ENCODE results near the gene MAP2K6. TPM values are rescaled to one million over a fixed set of nuclear protein-coding genes. Genes with fewer than 3 reads are reported as not detected.

Gene MAP2K6
- total RNA-seq, result 10 to 100 TPM; 12.1 to 20.5 (median 17.2) TPM

- Histone ChIP-seq H3K36me3 (no peaks in the 10 kb centered on the region), H3K27me3 (no peaks in the 10 kb centered on the region), H3K9me3 (no peaks in the 10 kb centered on the region), H3K27ac (peak within 1 kb of the TSS in 3 of 4 donors; percentile 9 to 69 (median 33)), H3K4me3 (peak within 1 kb of the TSS; percentile 34 to 67 (median 52)), H3K4me1 (peaks cover 0 to 31% (median 3%) of the 10 kb centered on the region in 4 donors)
- TF ChIP-seq, protein P1, sequence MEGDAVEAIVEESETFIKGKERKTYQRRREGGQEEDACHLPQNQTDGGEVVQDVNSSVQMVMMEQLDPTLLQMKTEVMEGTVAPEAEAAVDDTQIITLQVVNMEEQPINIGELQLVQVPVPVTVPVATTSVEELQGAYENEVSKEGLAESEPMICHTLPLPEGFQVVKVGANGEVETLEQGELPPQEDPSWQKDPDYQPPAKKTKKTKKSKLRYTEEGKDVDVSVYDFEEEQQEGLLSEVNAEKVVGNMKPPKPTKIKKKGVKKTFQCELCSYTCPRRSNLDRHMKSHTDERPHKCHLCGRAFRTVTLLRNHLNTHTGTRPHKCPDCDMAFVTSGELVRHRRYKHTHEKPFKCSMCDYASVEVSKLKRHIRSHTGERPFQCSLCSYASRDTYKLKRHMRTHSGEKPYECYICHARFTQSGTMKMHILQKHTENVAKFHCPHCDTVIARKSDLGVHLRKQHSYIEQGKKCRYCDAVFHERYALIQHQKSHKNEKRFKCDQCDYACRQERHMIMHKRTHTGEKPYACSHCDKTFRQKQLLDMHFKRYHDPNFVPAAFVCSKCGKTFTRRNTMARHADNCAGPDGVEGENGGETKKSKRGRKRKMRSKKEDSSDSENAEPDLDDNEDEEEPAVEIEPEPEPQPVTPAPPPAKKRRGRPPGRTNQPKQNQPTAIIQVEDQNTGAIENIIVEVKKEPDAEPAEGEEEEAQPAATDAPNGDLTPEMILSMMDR (IDR thresholded peaks at IDR 0.05), result no peak
- TF ChIP-seq POLR2A (IDR thresholded peaks at IDR 0.05), result no peak
- peak; percentile 81 to 96 (median 90) for DNase-seq
These were observed at the start of gene MAP2K6 for GRCh38 chr17:69414408-69415274. Gene MAP2K6, plus strand, starts transcription at chr17:69414697. Its CDS starts 288 bp downstream, at chr17:69414985.

GRCh38 chr17:69367298-69367697 is 47.2 kb upstream of the MAP2K6 start:
- Histone ChIP-seq H3K9me3 (no peaks in the 10 kb centered on the region), H3K27me3 (no peaks in the 10 kb centered on the region), H3K4me1 (peaks cover 0 to 13% (median 0%) of the 10 kb centered on the region in 4 donors), H3K27ac (no peak overlapping the region), H3K36me3 (no peaks in the 10 kb centered on the region), H3K4me3 (no peak overlapping the region)
- DNase-seq, result no peak
- TF ChIP-seq, protein P1 (IDR thresholded peaks at IDR 0.05), result no peak
- TF ChIP-seq POLR2A (IDR thresholded peaks at IDR 0.05), result no peak

DNA sequence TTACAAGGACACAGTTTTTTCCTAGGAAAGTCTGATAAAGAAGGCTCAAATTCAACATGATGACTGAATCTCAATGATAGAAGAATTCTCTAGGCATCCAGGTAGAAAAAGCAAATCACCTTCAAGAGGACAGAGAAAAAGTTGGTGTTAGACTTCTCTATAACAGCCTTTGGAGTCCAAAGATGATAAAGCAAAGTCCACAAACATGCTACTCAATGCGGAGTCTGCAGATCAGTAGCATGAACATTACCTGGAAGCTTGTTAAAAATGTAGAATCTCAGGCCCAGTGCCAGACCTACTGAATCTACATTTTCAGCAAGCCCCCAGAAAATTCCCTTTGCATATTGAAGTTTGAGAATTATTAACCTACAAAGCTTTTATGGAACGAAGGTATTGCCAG is 41.4 kb upstream of the MAP2K6 start:
- no peaks in the 10 kb centered on the region for H3K9me3 ChIP-seq
- H3K27ac ChIP-seq, result no peak overlapping the region
- H3K27me3 ChIP-seq, result no peaks in the 10 kb centered on the region
- TF ChIP-seq, protein P1 (IDR thresholded peaks at IDR 0.05), result no peak
- TF ChIP-seq POLR2A (IDR thresholded peaks at IDR 0.05), result no peak
- H3K4me1 ChIP-seq, result no peaks in the 10 kb centered on the region
- DNase-seq, result no peak
- no peaks in the 10 kb centered on the region for H3K36me3 ChIP-seq
- H3K4me3 ChIP-seq, result no peak overlapping the region

DNA sequence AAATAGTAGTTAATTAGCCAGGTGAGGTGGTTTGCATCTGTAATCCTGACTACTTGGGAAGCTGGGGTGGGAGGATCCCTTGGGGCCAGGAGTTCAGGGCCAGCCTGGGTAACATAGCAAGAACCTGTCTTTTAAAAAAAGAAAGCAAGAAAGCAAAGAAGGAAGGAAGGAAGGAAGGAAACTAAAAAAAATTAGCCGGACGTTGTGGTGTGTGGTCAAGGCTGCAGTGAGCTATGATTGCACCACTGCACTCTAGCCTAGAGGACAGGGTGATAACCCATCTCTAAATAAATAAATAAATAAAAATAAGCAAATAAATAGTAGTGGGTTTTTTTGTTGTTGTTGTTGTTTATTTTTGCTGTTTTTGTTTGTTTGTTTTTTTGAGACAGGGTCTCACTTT is 39.3 kb upstream of the MAP2K6 start:
- no peak for DNase-seq
- TF ChIP-seq, protein P1 (IDR thresholded peaks at IDR 0.05), result no peak
- no peak for TF ChIP-seq POLR2A (IDR thresholded peaks at IDR 0.05)

DNA sequence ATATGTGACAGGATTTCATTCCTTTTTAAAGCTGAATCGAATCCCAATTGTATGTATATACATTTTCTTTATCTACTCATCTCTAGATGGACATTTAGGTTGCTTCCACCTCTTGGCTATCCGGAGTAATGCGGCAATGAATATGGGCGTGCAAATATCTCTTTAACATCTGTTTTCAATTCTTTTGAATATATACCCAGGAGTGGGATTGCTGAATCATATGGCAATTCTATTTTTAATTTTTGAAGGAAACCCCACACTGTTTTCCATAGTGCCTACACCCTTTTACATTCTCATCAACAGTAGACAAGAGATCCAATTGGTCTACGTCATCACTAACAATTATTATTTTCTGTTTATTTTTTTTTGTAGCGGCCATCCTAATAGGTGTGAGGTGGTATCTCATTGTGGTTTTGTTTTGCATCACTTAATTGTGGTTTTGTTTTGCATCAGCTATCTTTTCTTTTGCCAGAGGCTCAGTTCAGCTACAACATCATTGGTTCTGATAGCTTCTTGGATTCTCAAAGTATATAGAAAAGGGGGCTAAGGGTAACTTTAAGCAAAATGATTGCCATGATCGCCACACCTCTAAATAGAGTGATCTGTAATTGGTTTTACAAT is 25.6 kb upstream of the MAP2K6 start:
- no peak overlapping the region for H3K4me3 ChIP-seq
- no peak for DNase-seq
- no peaks in the 10 kb centered on the region for H3K27me3 ChIP-seq
- no peaks in the 10 kb centered on the region for H3K4me1 ChIP-seq
- H3K36me3 ChIP-seq, result no peaks in the 10 kb centered on the region
- H3K9me3 ChIP-seq, result no peaks in the 10 kb centered on the region
- TF ChIP-seq POLR2A (IDR thresholded peaks at IDR 0.05), result no peak
- TF ChIP-seq, protein P1 (IDR thresholded peaks at IDR 0.05), result no peak
- H3K27ac ChIP-seq, result no peak overlapping the region

More for the DNA sequence above, 39.3 kb upstream of the MAP2K6 start:
- Histone ChIP-seq H3K4me1 (no peaks in the 10 kb centered on the region), H3K4me3 (no peak overlapping the region), H3K27me3 (no peaks in the 10 kb centered on the region), H3K36me3 (no peaks in the 10 kb centered on the region), H3K9me3 (no peaks in the 10 kb centered on the region), H3K27ac (no peak overlapping the region)

Measured in Peyer's patch (tissue), 4 donors.